K562 (cell line): ENCODE data around the gene CFAP410. TPM values are rescaled to one million over a fixed set of nuclear protein-coding genes. Genes with fewer than 3 reads are reported as not detected.

ENCODE experiments used
- DIDO1 ChIP-seq: fragments of 450-650 bp; IDR thresholded peaks from 2 replicates; pipeline ENCODE4 v1.6.1; 2016; ENCODE audit warnings: low read depth, missing biosample characterization, missing genetic modification characterization
- FOXK2 ChIP-seq, 2 experiments: fragments of 450-650 bp; IDR thresholded peaks in 1 of 2; conservative IDR thresholded peaks in 1 of 2; 2 replicates each; pipeline ENCODE4 v1.6.1; 2016; ENCODE audit warnings: low read depth in 2 of 2, mild to moderate bottlenecking in 1 of 2
- HDAC3 ChIP-seq: fragments of 450-650 bp; IDR thresholded peaks from 2 replicates; pipeline ENCODE4 v1.6.1; 2018; ENCODE audit warnings: borderline replicate concordance, mild to moderate bottlenecking, moderate library complexity; ENCODE audit not compliant: partially characterized antibody
- HOXB6 ChIP-seq: fragments of 250-450 bp; sonication (Bioruptor Pico); IDR thresholded peaks from 2 replicates; pipeline ENCODE4 v1.5.1; 2022; ENCODE audit warnings: mild to moderate bottlenecking, borderline replicate concordance
- MCM2 ChIP-seq: fragments of 450-650 bp; IDR thresholded peaks from 2 replicates; pipeline ENCODE4 v1.6.1; 2017; ENCODE audit warnings: low read depth, mild to moderate bottlenecking
- MNT ChIP-seq, 2 experiments: fragments of 450-650 bp; conservative IDR thresholded peaks; 2 replicates each; pipeline ENCODE4 v1.6.1; 2017; ENCODE audit warnings: mild to moderate bottlenecking in 2 of 2, moderate library complexity in 2 of 2
- MXI1 ChIP-seq: IDR thresholded peaks from 2 replicates; pipeline ENCODE4 v1.6.1; 2011; ENCODE audit warnings: low read depth, mild to moderate bottlenecking, improper control_type of control experiment, low read length
- POLR3A ChIP-seq: IDR thresholded peaks from 2 replicates; pipeline ENCODE4 v1.6.1; 2011; ENCODE audit warnings: borderline replicate concordance, mild to moderate bottlenecking, moderate library complexity; ENCODE audit not compliant: insufficient read length, insufficient read depth; ENCODE audit errors: extremely low read depth
- RBM15 ChIP-seq: fragments of 200-400 bp; formaldehyde crosslinking; IDR thresholded peaks from 2 replicates; pipeline ENCODE4 v1.6.1; 2018; ENCODE audit warnings: mild to moderate bottlenecking, low read length, moderate library complexity; ENCODE audit not compliant: insufficient read depth
- polyA plus RNA-seq, 8 experiments: library from polyadenylated mRNA; depleted of rRNA in 4 of 8; stranded (reverse) in 5 of 8; unstranded in 3 of 8; fragments of >200 nt; fragmentation: Nextera tagmentation in 2 of 8; fragmentation: Illumina TruSeq in 1 of 8; extraction: Ambion mirVana in 2 of 8; extraction: Trizol in 1 of 8; gene quantifications; 2 replicates each; pipeline versions ENCODE4 v1.2.1 to v1.2.3, GENCODE V29; 2011 to 2014; ENCODE audit warnings: inconsistent platforms in 1 of 8, missing spikeins in 1 of 8
- total RNA-seq, 7 experiments: library from RNA; depleted of rRNA in 6 of 7; stranded (reverse); fragments of >200 nt in 6 of 7; fragmentation: Illumina TruSeq in 2 of 7; extraction: Trizol in 2 of 7; gene quantifications; 2 replicates each; pipeline versions ENCODE4 v1.2.1 to v1.2.3, GENCODE V29; 2011 to 2021; ENCODE audit warnings: low replicate concordance in 1 of 7
- TF ChIP-seq, protein P1 (sequence below), 3 experiments: fragments of 200-800 bp in 1 of 3; fragments of 250-450 bp in 1 of 3; fragments of 450-650 bp in 1 of 3; sonication (Bioruptor Pico) in 1 of 3; sonication (Bioruptor generic) in 1 of 3; formaldehyde crosslinking in 1 of 3; IDR thresholded peaks; 2 replicates each; pipeline versions ENCODE4 v1.6.1 to v1.8.0; 2016 to 2022; ENCODE audit warnings: mild to moderate bottlenecking in 2 of 3, missing genetic modification characterization in 2 of 3, missing compliant biosample characterization in 1 of 3, moderate library complexity in 1 of 3
- TF ChIP-seq, protein P2 (sequence below): sonication (generic); formaldehyde crosslinking; IDR thresholded peaks from 2 replicates; pipeline ENCODE4 v1.8.0; 2023; ENCODE audit warnings: mild to moderate bottlenecking, missing genetic modification reagents
- TF ChIP-seq, protein P3 (sequence below): fragments of 250-450 bp; sonication (Bioruptor Pico); IDR thresholded peaks from 2 replicates; pipeline ENCODE4 v1.4.0; 2020; ENCODE audit warnings: mild to moderate bottlenecking

Gene CFAP410
- total and polyA plus RNA-seq, 9 of the 15 experiments (the other 6 are each of a cell fraction or from before 2014, with no cell fraction given): 0.07 to 17.3 (median 2.3) TPM

GRCh38 chr21:44338971-44339910, at the start of gene CFAP410 (continued):
- TF ChIP-seq, protein P1, sequence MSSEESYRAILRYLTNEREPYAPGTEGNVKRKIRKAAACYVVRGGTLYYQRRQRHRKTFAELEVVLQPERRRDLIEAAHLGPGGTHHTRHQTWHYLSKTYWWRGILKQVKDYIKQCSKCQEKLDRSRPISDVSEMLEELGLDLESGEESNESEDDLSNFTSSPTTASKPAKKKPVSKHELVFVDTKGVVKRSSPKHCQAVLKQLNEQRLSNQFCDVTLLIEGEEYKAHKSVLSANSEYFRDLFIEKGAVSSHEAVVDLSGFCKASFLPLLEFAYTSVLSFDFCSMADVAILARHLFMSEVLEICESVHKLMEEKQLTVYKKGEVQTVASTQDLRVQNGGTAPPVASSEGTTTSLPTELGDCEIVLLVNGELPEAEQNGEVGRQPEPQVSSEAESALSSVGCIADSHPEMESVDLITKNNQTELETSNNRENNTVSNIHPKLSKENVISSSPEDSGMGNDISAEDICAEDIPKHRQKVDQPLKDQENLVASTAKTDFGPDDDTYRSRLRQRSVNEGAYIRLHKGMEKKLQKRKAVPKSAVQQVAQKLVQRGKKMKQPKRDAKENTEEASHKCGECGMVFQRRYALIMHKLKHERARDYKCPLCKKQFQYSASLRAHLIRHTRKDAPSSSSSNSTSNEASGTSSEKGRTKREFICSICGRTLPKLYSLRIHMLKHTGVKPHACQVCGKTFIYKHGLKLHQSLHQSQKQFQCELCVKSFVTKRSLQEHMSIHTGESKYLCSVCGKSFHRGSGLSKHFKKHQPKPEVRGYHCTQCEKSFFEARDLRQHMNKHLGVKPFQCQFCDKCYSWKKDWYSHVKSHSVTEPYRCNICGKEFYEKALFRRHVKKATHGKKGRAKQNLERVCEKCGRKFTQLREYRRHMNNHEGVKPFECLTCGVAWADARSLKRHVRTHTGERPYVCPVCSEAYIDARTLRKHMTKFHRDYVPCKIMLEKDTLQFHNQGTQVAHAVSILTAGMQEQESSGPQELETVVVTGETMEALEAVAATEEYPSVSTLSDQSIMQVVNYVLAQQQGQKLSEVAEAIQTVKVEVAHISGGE (CRISPR knock-in tag; IDR thresholded peaks at IDR 0.05): no peak; a peak in 1 of 6 replicates
- TF ChIP-seq HOXB6 (CRISPR knock-in tag) (no peak), DIDO1 (tag) (peak; percentile 95), MXI1 (peak; percentile 83; the same call in 1 of the 2 replicates), MNT (conservative IDR thresholded peaks at IDR 0.05) (peak; percentile 91 to 97), POLR3A (no peak), MCM2 (no peak), HDAC3 (no peak), RBM15 (no peak), FOXK2 (conservative IDR thresholded peaks at IDR 0.05 in 1 of 2, IDR thresholded peaks at IDR 0.05 in 1 of 2; ENCODE audit: low read depth in 2 of 2) (peak; percentile 91 to 94)
- TF ChIP-seq, protein P2, sequence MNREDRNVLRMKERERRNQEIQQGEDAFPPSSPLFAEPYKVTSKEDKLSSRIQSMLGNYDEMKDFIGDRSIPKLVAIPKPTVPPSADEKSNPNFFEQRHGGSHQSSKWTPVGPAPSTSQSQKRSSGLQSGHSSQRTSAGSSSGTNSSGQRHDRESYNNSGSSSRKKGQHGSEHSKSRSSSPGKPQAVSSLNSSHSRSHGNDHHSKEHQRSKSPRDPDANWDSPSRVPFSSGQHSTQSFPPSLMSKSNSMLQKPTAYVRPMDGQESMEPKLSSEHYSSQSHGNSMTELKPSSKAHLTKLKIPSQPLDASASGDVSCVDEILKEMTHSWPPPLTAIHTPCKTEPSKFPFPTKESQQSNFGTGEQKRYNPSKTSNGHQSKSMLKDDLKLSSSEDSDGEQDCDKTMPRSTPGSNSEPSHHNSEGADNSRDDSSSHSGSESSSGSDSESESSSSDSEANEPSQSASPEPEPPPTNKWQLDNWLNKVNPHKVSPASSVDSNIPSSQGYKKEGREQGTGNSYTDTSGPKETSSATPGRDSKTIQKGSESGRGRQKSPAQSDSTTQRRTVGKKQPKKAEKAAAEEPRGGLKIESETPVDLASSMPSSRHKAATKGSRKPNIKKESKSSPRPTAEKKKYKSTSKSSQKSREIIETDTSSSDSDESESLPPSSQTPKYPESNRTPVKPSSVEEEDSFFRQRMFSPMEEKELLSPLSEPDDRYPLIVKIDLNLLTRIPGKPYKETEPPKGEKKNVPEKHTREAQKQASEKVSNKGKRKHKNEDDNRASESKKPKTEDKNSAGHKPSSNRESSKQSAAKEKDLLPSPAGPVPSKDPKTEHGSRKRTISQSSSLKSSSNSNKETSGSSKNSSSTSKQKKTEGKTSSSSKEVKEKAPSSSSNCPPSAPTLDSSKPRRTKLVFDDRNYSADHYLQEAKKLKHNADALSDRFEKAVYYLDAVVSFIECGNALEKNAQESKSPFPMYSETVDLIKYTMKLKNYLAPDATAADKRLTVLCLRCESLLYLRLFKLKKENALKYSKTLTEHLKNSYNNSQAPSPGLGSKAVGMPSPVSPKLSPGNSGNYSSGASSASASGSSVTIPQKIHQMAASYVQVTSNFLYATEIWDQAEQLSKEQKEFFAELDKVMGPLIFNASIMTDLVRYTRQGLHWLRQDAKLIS (CRISPR knock-in tag): peak; percentile 92
- TF ChIP-seq, protein P3, sequence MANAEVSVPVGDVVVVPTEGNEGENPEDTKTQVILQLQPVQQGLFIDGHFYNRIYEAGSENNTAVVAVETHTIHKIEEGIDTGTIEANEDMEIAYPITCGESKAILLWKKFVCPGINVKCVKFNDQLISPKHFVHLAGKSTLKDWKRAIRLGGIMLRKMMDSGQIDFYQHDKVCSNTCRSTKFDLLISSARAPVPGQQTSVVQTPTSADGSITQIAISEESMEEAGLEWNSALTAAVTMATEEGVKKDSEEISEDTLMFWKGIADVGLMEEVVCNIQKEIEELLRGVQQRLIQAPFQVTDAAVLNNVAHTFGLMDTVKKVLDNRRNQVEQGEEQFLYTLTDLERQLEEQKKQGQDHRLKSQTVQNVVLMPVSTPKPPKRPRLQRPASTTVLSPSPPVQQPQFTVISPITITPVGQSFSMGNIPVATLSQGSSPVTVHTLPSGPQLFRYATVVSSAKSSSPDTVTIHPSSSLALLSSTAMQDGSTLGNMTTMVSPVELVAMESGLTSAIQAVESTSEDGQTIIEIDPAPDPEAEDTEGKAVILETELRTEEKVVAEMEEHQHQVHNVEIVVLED (CRISPR knock-in tag): peak; percentile 82
